Stimulated activated CD4-positive, alpha-beta T cell treated with anti-CD3 and anti-CD28 coated beads, Interleukin-1b, Interleukin-23, amount 100 ng/mL, for 1 hour (primary cell): Measurements from ENCODE around the gene RASL12.
"Not testable (repeated sequence)": the region's sequence is repeated elsewhere in the genome, so short reads cannot be mapped to it uniquely, and the experiment has no call there.

Experiments used
- DNase-seq, 2 donors: peaks; one replicate each; pipeline ENCODE4 v3.0.0-alpha.2; 2020; ENCODE audit warnings: low read depth in 2 of 2

RASL12 gene

DNA sequence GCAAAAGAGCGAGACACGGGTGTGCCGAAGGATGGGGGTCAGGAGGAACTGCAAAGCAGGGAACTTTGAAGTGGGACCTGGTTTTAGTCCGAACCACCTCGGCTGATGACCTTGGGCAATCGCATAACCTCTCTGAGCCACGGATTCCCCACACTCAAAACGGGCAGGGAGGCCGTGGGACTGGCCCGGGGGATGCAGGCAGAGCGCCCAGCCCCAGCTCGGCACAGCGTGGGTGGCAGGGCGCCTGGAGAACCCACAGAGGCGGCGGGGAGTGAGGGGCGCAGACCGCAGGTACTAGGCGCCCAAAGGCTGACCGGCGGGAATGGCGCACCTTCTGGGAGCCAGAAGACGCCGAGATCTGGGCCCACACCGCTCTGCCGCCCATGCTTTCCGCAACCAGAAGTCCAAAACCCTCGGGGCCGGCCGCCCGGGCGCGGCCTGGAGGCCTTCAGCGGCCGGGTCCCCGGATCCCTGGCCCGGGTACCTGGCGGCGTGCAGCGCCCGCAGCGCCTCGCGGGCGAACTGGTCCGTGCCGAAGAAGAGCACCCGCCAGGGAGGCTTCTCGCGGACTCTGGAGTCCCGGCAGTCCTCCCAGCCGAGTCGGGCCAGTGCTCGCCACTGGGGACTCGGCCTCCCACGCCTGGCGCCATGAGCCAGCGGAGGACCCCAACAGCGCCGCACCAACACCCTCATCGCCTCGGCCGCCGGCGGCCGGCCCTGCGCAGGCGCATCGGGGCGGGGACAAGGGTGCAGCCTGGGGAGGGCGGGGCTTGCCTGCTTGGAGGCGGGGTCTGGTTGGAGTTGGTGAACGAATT is 38.7 kb downstream of the RASL12 start, which contains the start of gene MTFMT:
TSS of gene MTFMT (minus strand) at position 719 of the 815 bp plus-strand sequence. CDS start at position 693, 26 bp downstream.
- DNase-seq: peak; percentile 85 to 97

- no peak for DNase-seq
Observed at GRCh38 chr15:65028338-65028737, 39.5 kb downstream of the RASL12 start.

DNA sequence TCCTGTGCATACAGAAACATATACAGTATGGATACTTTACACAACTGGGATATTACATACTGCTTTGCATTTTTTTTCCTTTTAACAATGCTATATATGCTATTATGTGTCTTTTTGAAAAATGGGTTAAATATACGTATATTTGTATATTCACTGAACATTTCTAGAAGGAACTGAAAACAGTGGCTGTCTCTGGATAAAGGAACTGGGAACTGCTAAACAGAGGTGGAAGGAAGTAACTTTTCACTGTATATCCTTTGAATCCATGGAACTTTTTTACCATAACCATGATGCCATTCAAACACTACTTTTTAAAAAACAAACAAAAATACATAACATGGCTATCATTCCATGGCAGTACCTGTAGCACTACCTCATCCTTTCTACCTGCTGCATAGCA is 40.2 kb downstream of the RASL12 start:
- DNase-seq: no peak

DNA sequence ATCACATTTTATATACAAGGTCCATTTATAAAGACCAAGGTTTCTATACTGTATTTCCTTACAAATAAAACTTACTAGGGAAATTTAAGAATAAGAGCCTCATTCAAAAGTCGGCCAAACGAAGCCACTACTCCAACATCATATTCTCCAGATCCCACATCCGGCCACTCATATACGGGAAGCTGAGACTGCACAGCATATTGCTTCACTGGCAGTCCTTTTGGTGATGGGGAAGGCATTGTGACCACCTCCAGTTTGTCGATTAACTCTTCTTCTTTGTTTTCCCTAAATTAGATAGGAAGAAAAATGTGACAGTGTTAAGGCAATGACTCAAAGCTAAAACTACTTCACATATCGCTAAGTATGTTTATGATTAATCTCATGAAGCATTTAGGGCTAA is 41.0 kb downstream of the RASL12 start:
- no peak for DNase-seq

- DNase-seq: no peak
Observed at GRCh38 chr15:65021488-65021887, 46.3 kb downstream of the RASL12 start.

DNA sequence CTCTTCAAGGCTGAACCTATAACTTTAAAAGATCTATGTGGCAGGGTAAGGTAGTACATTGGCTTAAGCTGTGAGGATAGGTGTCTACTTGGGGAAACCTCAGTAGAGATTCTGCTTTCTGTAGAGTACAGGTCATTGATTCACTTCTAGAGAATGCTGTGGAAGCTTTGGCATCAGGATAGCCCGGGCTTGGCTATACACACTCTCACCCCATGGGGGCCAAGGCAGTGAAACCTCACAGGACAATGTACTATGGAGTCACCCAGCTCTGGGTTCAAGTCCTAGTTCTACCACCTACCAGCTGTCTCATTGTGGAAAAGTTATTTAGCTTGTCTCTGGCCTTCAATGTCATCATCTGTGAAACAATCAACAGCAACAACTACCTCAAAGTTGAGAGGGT is 47.4 kb downstream of the RASL12 start:
- no peak for DNase-seq

DNA sequence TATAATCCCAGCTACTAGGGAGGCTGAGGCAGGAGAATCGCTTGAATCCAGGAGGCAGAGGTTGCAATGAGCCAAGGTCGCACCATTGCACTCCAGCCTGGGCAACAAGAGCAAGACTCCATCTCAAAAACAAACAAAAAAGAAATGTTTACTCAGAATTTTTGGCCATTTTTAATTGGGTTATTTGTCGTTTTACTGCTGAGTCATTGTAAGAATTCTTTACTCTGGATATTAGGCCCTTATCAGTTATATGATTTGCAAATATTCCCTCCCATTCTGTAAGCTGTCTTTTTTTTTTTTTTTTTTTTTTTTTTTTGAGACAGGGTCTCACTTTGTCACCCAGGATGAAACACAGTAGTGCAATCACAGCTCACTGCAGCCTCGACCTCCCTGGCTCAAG is 56.6 kb downstream of the RASL12 start:
- DNase-seq: not testable (repeated sequence)

DNA sequence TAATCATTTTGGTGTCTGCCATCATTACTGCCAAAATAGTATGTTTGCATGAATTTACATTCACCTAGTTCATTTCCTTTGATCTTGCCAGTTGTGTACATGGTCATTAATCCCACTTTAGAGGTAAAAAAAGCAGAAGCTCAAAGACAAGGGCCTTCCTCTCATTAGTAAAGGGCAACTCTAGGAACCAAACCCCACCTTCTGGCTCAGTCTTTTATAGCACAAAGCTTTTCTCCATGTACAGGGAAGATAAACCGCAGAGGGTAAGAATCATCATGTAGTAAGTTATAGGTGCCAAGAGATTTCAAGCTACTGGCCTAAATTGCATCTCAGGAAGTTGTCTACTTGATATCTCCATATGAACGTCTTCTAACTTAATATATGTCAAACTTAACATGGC is 58.8 kb downstream of the RASL12 start:
- DNase-seq: no peak

- DNase-seq: no peak
Observed at GRCh38 chr15:65006876-65007275, 60.9 kb downstream of the RASL12 start.

DNA sequence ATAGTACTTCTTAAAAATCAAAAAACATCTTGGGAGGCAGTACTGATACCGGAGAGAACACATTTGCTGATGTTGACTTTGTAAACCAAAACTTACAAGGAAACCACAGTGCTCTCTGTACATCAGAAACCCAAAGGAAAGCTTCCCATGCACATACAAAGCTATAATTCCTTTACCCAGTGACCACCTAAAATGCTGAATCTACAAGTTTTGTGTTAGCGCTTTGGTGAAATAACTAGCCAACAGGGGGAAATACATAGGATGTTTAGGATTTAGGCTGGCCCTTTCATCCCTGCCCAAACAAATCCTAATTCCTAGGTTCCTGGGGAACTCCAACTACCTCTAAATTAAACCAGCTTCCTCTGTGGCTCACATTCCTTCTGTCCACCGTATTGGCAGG is 62.8 kb downstream of the RASL12 start:
- no peak for DNase-seq
